GM11168 (cell line): ENCODE results near the gene MLLT3.

ENCODE experiments used
- in situ Hi-C: fragments of 300-500 bp; cut with MboI; formaldehyde crosslinking; loops from one replicate; pipeline ENCODE4 v1.12.0; 2022; ENCODE audit warnings: low sequenced_read_pairs; ENCODE audit not compliant: unreplicated experiment

MLLT3 gene

DNA sequence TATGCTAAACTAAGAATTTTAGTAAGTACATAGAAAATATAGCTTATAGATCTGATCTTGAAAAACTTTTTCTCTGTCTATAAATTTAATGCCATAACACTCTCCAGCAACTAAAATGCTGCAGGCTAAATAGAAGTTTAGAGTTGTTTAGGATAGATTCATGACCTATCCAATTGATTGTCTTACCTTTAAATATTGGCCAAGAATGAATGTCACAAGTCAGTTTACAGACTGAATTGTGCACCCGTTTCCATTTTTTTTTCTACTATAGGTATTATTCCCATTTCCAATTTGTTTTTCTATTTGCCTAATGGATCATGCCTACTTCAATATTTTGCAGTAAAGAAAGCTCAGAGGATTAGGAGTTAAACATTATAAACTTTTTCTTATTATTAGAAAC is 129.5 kb downstream of the MLLT3 start:
- in situ Hi-C loops = no loop called here

DNA sequence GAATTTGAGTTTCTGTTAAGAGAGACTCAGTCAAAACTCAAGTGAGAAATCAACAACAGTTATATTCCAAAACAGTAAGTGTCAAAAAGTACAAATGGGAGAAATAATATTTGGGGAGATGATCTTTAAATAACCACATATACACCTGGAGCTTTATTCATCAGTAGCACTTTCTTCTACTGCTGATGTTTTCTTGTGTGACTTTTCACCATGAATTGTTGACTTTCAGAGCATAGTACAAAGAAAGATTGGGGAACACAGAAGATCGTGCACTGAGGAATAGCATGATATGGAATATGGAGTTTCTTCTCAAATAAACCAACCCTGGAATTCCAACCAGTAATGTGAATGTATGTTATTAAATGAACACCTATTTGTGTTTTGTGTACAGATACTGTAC is 130.7 kb downstream of the MLLT3 start:
- in situ Hi-C loops = no loop called here

DNA sequence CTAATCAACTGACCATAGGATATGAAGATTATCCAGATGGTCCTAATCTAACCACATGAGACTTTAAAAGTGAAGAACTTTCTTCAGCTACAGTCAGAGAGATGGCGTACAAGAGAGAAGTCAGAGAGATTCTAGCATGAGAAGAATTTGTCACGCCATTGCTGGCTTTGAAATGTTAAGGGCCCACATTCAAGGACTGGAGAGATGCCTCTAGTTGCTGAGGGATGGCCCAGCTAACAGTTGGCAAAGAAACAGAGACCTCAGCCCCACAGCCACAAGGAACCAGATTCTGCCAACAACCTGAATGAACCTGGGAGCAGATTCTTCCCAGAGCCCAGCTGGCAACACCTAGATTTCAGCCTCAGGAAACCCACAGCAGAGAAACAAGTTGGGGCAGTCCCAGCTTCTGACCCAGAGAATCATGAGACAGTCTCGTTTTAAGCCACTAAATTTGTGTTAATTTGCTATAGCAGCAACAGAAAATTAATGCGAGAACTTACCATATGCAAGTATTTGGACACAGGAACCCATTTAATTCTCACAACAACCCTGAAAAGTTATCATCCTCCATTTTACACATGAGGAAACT is 132.0 kb downstream of the MLLT3 start:
- in situ Hi-C loops = no loop called here

DNA sequence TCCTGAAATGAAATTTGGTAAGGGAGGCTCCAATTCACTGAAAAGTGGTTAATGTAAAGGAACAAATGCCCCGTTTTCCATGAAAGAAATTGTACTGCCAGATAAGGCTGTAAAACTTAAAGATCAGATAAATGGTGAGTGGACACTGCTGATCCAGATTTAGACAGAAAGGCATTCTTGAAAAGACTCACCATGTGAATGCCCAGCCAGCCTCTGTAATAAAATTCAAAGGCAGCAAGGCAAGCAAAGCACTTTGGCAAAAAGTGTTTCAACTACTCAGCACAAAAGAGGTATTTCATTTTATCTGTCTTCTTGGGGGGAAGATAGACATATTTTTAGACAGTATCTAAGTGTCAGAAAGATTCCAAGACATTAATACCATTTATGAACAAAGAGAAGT is 133.6 kb downstream of the MLLT3 start:
- in situ Hi-C loops = no loop called here

DNA sequence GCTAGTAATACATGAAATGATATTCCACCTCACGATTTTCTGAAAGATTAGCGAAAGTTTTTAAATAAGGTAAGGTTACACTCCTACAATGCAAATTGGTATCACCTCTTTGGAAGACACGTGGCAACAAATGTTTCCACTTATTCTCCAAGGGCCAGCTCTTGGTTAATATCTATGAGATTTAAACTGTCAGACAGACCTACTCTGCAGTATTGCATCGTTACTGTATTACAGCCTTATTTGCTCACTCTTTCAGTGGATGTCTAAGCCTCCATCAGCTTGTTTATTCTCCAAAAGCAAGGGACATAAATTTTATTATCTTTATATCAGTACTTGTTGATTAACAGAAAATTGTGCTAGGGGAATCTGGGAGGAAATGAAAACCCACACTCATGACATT is 135.7 kb downstream of the MLLT3 start:
- in situ Hi-C loops = no loop called here

DNA sequence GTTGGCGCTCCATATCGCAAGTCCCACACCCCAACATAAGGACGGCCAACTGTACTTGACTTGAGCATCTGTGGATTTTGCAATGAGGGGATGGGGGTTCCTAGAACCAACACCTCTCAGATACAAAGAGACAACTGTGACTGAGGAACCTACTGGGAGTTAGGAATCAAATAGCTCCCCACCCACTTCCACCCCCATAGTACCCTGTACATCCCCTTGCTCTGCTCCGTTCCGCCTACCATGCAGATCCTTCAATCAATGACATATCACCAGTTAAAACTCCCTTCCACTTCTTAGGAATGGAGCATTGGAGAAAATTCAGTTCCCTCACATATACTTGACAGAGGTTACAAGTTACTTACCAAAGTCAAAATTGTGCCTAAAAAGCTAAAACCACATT is 140.9 kb downstream of the MLLT3 start:
- in situ Hi-C loops = no loop called here

DNA sequence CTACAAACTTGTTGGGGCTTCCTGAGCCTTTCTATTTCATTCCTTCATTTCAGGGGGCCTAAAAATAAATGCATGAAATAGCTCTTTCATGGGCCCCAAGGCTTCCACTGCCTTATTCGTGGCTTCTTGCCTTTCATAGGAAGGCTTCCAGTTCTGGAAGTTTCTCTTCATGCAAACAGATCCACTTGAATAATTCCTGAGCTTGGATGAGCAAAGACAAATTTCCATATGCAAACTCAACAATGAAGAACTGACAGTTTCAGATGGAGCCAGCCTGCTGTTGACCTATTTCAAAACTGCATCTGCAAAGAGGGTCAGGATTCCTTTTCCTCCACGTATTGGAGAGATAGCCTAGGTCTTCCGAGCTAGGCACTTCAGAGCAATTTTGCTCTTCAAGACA is 142.1 kb downstream of the MLLT3 start:
- in situ Hi-C loops = no loop called here

DNA sequence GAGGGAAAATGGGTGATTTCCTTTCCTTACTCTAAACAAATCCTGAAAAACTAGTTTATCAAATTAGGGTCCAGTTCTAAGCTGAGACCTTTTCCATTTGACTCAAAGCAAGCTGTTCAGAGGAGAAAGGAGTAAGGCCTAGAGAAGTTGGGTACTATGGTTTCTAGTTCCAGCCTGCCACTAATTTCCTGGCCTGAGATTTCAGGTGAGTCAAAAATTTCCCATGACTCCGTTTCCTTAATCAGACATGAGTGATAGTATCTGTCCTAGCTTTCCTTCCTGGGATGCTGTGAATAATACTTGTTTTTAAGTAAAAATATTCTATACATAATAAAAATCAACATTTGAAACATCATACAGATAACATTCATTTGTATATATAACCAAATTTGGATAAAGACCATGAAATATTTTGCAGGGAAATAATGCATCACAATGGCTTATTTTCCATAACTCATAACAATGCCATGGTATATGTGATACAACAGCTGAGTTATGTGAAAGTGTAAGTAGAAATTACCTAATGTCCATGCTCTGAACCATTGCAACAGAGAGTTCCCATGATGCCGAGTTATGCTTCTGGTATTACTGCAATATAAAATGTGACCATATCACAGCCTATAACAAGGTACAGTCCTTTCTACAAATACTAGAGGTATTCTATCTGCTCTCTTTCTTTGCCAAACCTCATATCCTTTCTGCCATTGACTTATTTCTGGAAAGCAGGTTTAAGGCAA is 142.7 kb downstream of the MLLT3 start:
- in situ Hi-C loops = loop anchor here (10.0 kb wide), 1 partner anchor 555 kb away; no protein-coding TSS in a partner anchor

DNA sequence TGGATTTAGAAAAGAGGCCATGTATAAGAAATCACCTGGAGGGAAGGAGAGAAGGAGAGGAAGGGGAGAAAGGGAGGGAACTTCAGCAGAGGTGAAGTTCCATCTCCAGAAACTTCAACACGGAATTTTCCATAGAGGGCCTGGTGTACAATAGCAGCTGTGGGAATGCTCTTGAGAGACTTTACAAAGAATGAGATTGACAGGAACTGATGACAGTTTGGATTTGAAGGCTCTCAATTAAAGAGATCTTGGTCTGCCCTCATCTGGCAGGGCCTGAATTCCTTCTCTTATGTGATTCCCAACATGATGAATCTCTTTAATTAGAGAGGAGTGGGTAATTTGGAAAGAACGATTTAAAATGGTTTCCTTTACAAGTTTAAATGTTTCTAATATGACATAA is 143.5 kb downstream of the MLLT3 start:
- in situ Hi-C loops = loop anchor here (10.0 kb wide), 1 partner anchor 554 kb away; no protein-coding TSS in a partner anchor

DNA sequence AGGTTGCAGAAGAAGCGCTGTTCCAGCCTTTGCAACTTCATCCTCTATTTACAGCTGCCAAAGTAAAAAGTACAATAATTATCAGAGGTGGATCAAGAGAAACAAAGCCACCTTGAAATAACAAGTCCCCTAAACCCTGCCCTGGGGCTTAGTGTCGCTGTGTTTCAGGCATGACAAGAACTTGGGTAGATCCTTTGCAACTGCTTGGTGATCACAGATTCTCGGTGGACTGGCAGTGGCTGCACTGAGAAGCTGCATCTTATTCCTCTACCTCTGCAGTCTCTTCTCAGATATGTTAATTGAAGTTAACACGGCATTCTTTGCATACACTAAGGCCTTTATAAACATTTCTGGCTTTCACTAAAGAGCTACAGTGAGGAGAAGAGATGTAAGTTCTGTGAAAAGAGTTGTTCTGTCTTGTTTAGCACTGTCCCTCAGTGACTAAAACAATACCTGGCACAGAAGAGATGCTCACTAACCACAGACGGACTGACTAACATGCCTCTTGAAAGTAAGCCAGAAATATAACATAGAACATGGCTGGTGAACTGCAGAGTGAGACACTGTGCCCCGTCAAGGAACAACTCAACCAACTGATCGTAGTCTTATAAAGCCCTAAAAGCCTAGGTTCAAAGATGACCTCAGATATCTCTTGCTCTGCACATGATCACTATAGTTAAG is 144.2 kb downstream of the MLLT3 start:
- in situ Hi-C loops = loop anchor here (10.0 kb wide), 1 partner anchor 553 kb away; no protein-coding TSS in a partner anchor

DNA sequence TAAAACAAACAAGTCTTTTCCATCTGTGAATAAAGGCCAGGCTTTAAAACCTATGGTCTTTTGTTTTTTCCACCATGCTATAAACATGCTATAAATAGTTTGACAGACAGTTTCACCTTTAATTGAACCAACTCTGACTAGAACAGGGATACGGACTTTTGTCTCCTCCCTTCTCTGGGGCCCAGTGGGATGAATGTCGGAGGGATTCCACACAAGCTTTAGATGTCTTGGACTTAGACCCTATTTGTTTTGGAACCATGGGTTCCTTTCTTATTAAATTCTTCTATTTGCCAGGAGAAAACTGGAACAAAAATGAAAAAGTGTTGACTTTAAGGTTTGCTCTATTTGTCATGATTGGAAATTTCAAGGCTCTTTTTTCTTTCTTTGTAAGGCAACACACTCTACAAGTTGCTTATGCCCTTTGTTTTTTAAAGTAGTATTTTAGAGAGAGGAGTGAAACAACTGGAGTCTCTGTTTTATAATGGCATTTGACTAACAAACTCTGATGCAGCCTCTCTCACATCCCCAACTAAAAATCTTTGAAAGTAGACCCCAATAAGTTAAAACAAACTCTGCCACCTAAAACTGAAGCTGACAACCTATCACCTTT is 145.3 kb downstream of the MLLT3 start:
- in situ Hi-C loops = loop anchor here (10.0 kb wide), 1 partner anchor 552 kb away; no protein-coding TSS in a partner anchor

DNA sequence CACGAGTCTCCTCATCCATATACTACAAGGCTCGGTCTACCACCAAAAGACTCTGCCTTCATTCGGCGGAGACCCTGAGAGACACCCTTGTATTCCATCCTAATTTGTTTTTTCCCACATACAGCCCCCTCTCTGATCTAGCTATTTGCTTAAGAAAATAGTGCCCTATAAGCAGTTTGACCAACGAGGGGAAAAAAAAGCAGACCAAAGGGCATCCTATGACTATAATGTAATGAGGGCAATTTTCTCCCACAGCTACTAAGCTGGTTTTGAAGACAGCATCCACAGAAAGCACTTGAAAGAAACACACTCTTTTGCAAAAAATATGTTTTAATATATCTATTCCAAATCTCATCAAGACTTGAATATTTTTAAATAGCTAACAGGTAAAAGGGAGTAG is 147.8 kb downstream of the MLLT3 start:
- in situ Hi-C loops = loop anchor here (10.0 kb wide), 1 partner anchor 550 kb away; no protein-coding TSS in a partner anchor

DNA sequence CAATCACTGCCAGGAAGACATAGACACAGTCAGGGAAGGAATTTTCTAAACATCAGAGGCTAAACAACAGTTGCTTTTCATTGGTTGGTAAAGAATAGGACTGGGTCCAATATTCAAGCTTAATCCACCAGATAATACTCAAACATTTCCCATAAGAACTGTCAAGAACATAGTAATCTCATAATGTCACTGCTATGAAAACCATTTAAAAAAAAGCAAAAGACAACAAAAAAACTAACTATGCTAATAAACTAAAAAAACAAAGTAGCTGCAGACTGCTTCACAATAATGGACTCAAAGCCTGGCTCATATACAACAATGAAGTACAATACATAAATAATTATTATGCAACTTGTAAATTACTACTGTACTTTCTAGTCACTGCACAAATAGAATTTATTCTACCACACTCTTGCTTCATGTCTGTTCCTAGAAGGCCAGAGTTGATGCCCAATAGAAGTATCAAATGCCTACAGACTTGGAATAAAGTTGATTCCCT is 148.7 kb downstream of the MLLT3 start:
- in situ Hi-C loops = loop anchor here (10.0 kb wide), 1 partner anchor 549 kb away; no protein-coding TSS in a partner anchor

DNA sequence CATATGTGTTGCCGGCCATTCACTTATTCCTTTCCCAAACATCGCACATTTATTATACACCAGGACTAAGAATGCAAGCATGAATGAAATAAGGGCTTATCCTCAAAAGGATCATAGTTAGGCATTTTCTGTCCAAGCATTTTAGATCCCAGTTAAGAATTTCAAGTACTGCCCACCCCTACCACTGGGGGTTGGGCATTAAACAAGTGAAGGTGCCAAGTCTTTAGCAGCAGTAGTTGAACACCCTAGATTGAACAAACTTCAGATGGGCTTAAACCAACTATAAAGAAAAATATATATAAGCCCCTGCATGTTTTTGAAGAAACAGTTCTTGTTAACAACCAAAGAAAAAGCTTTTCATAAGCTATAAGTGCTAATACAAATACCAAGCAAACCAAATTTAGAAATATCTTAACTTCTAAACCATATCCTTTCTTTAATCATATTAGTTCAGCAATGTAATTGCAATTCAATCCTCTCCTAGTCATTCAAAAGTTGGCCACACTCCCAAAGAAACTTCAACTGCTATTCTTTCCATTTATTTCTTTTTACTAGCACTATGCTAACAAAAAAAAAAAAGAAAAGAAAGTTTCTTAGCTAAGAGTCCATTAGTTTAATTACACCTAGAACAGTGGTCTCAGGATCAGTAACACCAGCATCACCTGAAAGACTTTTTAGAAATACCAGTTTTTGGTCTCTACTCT is 149.8 kb downstream of the MLLT3 start:
- in situ Hi-C loops = loop anchor here (10.0 kb wide), 1 partner anchor 548 kb away; no protein-coding TSS in a partner anchor

DNA sequence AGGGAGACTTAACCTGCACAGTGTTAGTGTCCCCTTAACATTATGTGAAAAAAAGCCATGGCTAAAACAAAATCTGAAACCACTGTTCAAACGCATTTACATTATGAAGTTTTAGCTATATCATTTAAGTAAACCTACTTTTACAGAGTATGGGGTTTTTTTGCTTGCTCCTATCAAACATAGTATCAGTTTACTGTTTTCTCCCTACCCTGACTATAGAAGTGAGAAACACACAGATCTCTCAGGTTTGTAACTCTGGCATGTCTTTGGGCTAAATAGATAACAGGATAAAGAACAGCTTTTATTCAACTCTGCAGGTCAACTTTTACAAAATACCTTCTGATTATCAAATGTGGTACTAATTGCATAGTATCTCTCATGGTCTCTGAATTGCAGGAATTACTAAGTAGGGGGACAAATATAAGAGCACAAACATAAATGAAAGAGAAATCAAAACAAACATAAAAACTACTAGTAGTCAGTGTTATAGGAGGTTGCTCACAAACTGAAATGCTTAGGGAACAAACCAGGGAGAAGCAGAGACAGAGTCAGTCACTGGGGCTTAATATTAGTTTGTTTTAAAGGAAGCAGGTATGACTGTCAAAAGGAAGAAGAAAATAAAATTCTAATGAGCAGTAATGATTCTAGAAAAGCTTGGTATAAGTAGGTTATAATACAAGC is 155.8 kb downstream of the MLLT3 start:
- in situ Hi-C loops = no loop called here

DNA sequence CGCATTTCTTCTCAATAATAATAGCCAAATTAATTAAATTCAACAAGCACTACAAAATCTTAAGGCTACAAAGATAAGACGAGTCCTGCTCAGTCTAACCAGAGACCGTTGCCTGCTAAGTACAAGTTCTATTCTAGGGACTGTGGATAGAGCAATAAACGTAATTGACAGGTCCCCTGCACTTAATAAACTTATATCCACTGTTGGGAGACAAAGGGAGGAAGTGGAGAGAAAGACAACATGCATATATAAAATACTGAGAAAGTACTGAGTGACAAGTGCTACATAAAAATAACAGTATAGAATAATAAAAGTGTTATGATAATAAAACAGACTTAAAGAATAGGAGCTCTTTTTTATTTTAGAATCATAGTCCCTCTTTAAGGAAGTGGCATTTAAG is 158.1 kb downstream of the MLLT3 start:
- in situ Hi-C loops = no loop called here

DNA sequence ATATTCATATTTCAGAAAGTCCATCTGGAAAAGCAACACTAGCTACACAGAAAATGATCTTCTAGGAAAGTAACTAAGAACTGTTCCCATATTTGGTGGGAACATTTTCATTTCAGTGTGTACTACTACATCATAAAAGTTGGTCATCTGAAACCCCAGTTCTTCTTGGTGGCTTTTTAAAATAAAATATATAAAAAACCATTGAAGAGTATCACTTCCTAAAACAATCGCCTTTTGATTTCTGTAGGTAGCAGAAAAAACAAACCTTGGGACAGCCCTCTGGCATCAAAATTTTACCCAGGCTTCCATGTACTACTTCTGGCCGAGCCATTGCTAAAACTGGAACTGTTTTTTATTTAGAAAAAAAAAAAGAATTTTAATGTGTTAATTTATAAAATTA is 158.5 kb downstream of the MLLT3 start:
- in situ Hi-C loops = no loop called here

DNA sequence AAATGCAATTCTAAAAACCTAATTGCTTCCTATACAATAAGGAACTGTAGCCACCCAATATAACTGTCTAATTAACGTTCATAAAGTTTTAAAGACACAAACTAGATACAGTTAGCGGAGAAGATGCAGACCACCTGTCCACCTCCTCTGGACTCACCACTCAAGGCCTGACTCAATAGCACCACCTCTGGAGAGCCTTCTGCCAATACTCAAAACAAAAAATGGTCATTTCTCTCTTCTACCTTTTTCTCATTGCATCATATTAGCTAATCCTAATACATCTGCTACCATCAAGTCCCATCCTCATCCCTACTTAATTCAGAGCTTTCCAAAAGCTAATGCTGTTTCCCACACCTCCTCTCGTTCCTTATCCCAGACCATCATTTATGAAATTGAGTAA is 159.9 kb downstream of the MLLT3 start:
- in situ Hi-C loops = no loop called here

DNA sequence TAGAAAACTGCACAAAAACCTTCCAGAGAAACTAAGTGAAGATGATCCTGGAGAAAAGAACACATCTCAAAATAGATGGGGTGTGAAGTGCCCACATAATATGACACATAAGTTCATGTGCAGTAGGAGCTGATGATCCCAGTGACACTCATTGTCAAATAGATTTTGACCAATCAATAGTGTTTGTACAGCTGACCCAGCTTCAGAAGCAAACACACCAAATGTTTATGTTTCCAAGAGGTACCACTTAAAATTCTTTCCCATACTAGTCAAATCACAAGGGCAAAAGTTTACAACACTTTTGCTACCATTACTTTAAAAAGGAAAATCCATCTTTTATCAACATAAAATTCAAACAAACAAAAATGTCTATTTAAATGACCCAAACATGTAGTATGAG is 175.0 kb downstream of the MLLT3 start:
- in situ Hi-C loops = no loop called here
